Uterus (tissue), 4 donors: ENCODE results near the gene GNAL. TPM values are rescaled to one million over a fixed set of nuclear protein-coding genes. Genes with fewer than 3 reads are reported as not detected.

Experiments
- DNase-seq, 2 donors: peaks; one replicate each; pipeline ENCODE4 v3.0.0-alpha.2; 2019 to 2020
- H3K27ac ChIP-seq, 2 donors: fragments of 200-600 bp; sonication (generic); 1 replicate in 1 of 2; 2 replicates in 1 of 2; pipeline ENCODE4 v1.5.1; 2016 to 2018
- H3K27me3 ChIP-seq, 2 donors: fragments of 200-600 bp; sonication (generic); one replicate each; pipeline ENCODE4 v1.5.1; 2018 to 2019; ENCODE audit warnings: control low read depth in 1 of 2
- H3K36me3 ChIP-seq, 2 donors: fragments of 200-600 bp; sonication (generic); one replicate each; pipeline ENCODE4 v1.5.1; 2019; ENCODE audit warnings: control low read depth in 1 of 2
- H3K4me1 ChIP-seq, 2 donors: fragments of 200-600 bp; sonication (generic); one replicate each; pipeline ENCODE4 v1.5.1; 2018 to 2019; ENCODE audit warnings: control low read depth in 1 of 2
- H3K4me3 ChIP-seq, 2 donors: fragments of 200-600 bp; sonication (generic); 1 replicate in 1 of 2; 2 replicates in 1 of 2; pipeline ENCODE4 v1.5.1; 2018 to 2019; ENCODE audit warnings: mild to moderate bottlenecking in 1 of 2
- H3K9me3 ChIP-seq, 2 donors: fragments of 200-600 bp; sonication (generic); one replicate each; pipeline ENCODE4 v1.5.1; 2019; ENCODE audit warnings: control low read depth in 1 of 2
- POLR2A ChIP-seq, 2 donors: fragments of 450-650 bp; IDR thresholded peaks; one replicate each; pipeline ENCODE4 v1.6.1; 2016; ENCODE audit warnings: antibody characterized with exemption in 2 of 2, mild to moderate bottlenecking in 1 of 2, moderate library complexity in 1 of 2
- intact Hi-C: fragments of 100-400 bp; cut with DNase I; formaldehyde crosslinking; loops from one replicate; pipeline ENCODE4 v1.15.1; 2023; ENCODE audit warnings: low total_unique reads
- total RNA-seq, 4 donors: library from RNA; depleted of rRNA in 3 of 4; stranded (reverse); fragments of >200 nt in 3 of 4; gene quantifications; one replicate each; pipeline versions ENCODE4 v1.1.0 to v1.2.4, GENCODE V29; 2014 to 2023
- TF ChIP-seq, protein P1 (sequence below), 4 experiments: fragments of 200-600 bp in 2 of 4; fragments of 450-650 bp in 2 of 4; sonication (generic) in 2 of 4; IDR thresholded peaks; one replicate each; pipeline ENCODE4 v1.5.1; 2016 to 2019; ENCODE audit warnings: antibody characterized with exemption in 4 of 4, mild to moderate bottlenecking in 2 of 4, moderate library complexity in 1 of 4
- donor health status: DM: yes; HTN: yes; CAD: no.

Gene GNAL
- total RNA-seq, 4 donors from 2014 or later: 4.6 to 20.2 (median 13.8) TPM

DNA sequence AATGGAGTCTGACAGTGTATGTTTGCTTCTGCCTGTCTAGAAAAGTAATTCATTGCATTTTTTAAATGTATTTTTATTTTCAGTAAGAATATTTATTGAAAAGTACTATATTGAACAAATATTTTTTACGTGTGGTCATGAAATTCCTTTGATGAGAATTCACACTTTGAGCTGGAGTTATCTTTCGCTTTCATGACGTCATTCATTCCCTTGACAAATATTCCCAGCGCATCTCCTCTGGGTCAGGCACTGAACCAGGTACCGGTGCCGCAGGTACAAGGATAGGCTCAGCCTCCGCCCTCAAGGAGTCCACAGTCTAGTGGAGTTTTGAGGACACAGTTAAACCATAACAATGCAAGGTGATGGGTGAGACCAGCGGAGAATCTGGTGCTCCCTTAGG is 60.2 kb downstream of the GNAL start:
- Histone ChIP-seq H3K27ac (no peak overlapping the region), H3K27me3 (no peaks in the 10 kb centered on the region), H3K36me3 (no peaks in the 10 kb centered on the region), H3K4me1 (peaks cover 0 to 9% of the 10 kb centered on the region in 2 donors), H3K9me3 (no peaks in the 10 kb centered on the region), H3K4me3 (no peak overlapping the region)
- TF ChIP-seq POLR2A (IDR thresholded peaks at IDR 0.05): no peak
- TF ChIP-seq, protein P1, sequence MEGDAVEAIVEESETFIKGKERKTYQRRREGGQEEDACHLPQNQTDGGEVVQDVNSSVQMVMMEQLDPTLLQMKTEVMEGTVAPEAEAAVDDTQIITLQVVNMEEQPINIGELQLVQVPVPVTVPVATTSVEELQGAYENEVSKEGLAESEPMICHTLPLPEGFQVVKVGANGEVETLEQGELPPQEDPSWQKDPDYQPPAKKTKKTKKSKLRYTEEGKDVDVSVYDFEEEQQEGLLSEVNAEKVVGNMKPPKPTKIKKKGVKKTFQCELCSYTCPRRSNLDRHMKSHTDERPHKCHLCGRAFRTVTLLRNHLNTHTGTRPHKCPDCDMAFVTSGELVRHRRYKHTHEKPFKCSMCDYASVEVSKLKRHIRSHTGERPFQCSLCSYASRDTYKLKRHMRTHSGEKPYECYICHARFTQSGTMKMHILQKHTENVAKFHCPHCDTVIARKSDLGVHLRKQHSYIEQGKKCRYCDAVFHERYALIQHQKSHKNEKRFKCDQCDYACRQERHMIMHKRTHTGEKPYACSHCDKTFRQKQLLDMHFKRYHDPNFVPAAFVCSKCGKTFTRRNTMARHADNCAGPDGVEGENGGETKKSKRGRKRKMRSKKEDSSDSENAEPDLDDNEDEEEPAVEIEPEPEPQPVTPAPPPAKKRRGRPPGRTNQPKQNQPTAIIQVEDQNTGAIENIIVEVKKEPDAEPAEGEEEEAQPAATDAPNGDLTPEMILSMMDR (IDR thresholded peaks at IDR 0.05): no peak
- intact Hi-C loops: no loop called here
- DNase-seq: no peak

DNA sequence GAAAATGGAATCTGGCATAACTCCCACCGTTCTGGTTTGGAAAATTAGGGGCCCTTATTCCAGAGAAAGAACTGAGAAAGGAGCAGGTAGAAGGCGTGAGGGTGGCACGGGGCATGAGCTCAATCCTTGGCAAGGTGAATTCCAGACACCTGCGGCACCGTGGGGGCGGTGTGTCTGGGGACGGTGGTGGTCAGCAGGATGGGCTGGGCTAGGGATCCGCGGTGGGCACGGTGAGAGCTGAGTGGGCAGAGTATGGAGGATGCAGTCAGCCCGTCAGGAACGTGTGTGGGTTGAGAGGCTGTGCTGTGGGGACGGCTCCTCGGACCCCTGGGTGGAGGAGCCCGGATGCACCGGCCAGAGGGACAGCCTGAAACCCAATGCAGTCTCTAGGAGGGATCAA is 61.1 kb downstream of the GNAL start:
- TF ChIP-seq POLR2A (IDR thresholded peaks at IDR 0.05): no peak
- TF ChIP-seq, protein P1 (IDR thresholded peaks at IDR 0.05): no peak
- peaks cover 0 to 9% of the 10 kb centered on the region in 2 donors for H3K4me1 ChIP-seq
- no peak overlapping the region for H3K4me3 ChIP-seq
- intact Hi-C loops: no loop called here
- H3K36me3 ChIP-seq: no peaks in the 10 kb centered on the region
- H3K27me3 ChIP-seq: no peaks in the 10 kb centered on the region
- no peaks in the 10 kb centered on the region for H3K9me3 ChIP-seq
- H3K27ac ChIP-seq: no peak overlapping the region
- no peak for DNase-seq

DNA sequence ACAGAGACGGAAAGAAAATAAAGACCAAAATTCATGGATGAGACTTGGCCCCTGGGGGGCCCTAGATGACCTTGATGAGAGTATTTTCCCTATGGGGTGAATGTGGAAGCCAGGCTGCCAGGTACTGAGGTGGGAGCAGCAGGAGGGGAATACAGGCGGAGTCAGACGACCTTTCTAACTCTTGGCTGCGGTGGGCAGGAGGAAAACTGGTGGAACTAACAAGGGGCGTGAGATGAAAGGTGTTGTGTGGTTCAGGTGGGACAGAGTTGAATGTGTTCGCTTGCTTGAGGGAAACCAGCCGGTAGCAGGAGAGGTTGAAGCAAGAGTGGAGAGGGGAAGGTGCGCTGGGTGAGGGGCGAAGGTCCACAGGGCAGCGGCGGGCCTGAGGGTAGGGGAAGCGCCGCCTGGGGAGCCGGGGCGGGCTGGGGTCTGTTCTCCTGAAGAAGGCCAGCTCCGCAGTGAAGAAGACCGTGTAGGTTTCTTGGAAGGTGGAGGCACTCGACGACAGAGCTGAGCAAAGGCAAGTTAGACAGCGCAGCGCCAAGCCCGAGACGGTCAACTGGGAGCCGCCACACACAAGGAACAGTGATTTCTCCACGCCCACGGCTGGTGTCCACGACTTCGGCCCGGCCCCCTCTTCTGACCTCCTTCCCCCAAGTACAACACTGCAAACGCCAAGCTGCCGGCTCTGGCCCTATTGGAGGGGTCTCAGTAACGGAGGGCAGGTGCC is 61.7 kb downstream of the GNAL start:
- Histone ChIP-seq H3K27me3 (no peaks in the 10 kb centered on the region), H3K4me3 (no peak overlapping the region)

GRCh38 chr18:11751341-11752115 is 62.5 kb downstream of the GNAL start:
- intact Hi-C loops: no loop called here
- Histone ChIP-seq H3K9me3 (no peaks in the 10 kb centered on the region), H3K27ac (no peak overlapping the region), H3K36me3 (no peaks in the 10 kb centered on the region), H3K4me3 (peak overlapping the region in 1 of 2 donors; percentile 26), H3K27me3 (no peaks in the 10 kb centered on the region), H3K4me1 (peaks cover 0 to 9% of the 10 kb centered on the region in 2 donors)
- DNase-seq: no peak
- TF ChIP-seq, protein P1 (IDR thresholded peaks at IDR 0.05): no peak
- TF ChIP-seq POLR2A (IDR thresholded peaks at IDR 0.05): no peak

More for the DNA sequence above, 61.7 kb downstream of the GNAL start:
- Histone ChIP-seq H3K4me1 (peaks cover 0 to 9% of the 10 kb centered on the region in 2 donors), H3K36me3 (no peaks in the 10 kb centered on the region), H3K27ac (no peak overlapping the region), H3K9me3 (no peaks in the 10 kb centered on the region)
- DNase-seq: no peak
- TF ChIP-seq, protein P1 (IDR thresholded peaks at IDR 0.05): no peak
- TF ChIP-seq POLR2A (IDR thresholded peaks at IDR 0.05): no peak
- intact Hi-C loops: no loop called here
